DMS153 (cell line): ENCODE measurements around the gene SKAP1.
A peak's percentile ranks its signal among the peaks of the same experiment; 100 is the strongest.

Source experiments
- DNase-seq: peaks from one replicate; lab custom pipeline; 2025; lab: John Stamatoyannopoulos, UW

SKAP1 gene

DNA sequence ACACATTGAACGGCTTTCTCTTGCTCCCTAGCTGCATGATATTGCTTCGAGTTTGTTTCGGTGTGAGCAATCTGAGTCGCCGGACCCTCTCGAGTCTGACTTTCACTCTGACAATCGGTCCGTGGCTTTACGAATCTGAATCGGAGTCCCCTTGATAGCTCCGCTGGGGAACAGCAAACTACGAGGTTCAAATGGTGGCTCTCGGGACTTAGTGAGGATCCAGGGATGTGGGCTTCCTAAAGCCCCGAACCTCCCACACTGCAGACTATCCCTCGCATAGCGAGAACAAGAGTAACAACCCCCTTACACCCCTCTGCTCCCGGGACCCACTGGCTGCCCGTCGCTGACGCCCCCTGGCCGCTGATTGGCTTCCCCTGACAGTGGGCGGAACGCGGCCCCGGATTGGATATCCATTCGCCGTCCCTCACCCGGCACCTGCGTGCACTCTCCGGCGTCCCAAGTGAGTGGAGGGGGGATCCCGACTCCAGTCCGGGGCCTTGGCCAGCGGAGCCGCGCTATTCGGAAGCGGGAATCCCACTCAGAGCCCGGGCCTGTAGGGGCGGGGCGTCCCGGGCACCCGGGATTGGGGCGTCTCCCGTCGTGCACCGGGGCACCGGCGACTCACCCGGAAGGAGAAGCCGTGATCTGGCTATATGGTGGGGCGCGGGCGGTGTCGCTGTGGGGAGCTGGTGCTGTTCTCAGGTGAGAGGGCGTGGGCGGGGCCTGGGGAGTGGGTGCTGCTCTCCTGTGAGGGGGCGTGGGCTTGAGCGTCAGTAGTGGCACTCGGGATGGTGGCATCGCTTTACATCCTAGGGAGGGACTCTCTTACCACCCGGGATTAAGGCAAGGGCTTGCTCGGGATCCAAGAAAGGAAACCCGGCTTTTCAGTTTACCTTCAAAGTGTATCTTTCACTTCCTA is 322.6 kb downstream of the SKAP1 start, which contains the start of gene SNX11:
Gene SNX11, plus strand, starts transcription at position 630 of the 919 bp plus-strand sequence. CDS start 4,278 bp downstream, outside the sequence.
- peak; percentile 87 for DNase-seq

DNA sequence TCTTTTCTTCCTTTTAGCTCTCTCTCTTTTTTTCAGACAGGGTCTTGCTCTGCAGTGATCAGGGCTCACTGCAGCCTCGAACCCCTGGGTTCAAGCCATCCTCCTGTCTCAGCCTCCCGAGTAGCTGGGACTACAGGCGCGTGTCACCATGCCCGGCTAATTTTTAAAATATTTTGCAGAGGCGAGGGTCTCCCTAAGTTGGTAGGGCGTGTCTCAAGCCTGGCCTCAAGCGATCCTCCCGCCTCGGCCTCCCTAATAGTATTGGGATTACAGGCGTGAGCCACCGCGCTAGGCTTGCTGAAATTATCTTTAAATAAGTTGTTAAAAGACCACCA is 323.2 kb downstream of the SKAP1 start:
- no peak for DNase-seq

- no peak for DNase-seq
Measured at GRCh38 chr17:48104440-48104839, 325.6 kb downstream of the SKAP1 start.

GRCh38 chr17:48102798-48103715 is 327.0 kb downstream of the SKAP1 start:
- no peak for DNase-seq

DNA sequence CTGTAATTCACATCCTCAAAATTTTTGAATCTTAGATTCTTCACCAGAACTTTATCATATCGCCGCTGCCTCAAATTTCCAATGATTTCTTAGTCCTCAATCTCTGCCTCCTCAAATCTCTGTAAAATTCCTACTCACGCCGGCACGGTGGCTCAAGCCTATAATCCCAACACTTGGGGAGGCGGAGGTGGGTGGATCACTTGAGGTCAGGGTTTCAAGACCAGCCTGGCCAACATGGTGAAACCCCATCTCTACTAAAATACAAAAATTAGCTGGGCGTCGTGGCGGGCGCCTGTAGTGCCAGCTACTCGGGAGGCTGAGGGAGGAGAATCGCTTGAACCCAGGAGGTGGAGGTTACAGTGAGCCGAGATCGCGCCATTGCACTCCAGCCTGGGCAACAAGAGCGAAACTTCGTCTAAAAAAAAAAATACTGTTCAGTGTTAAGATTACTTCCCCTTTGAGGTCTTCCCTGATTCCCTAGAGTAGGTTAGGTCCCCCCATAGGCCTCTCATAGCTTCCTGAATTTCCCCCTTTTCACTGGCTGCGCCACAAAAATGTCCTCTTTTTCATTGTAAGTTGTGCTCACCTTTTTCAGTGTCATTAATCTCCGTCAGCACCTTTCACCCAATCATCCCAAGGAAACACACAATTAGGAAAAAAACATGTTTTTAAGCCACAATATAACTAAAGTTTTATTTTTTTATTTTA is 327.8 kb downstream of the SKAP1 start:
- DNase-seq = no peak

GRCh38 chr17:48101012-48101720 is 328.8 kb downstream of the SKAP1 start, which contains the start of gene CBX1:
TSS of gene CBX1 (minus strand) at chr17:48101478. CDS start at chr17:48077004, 24,474 bp downstream.
- peak; percentile 92 for DNase-seq

GRCh38 chr17:48100591-48101011 is 329.4 kb downstream of the SKAP1 start:
- DNase-seq = peak; percentile 20

- DNase-seq = no peak
Measured at GRCh38 chr17:48100160-48100559, 329.9 kb downstream of the SKAP1 start.

GRCh38 chr17:48095611-48096010 is 334.4 kb downstream of the SKAP1 start:
- DNase-seq = no peak

DNA sequence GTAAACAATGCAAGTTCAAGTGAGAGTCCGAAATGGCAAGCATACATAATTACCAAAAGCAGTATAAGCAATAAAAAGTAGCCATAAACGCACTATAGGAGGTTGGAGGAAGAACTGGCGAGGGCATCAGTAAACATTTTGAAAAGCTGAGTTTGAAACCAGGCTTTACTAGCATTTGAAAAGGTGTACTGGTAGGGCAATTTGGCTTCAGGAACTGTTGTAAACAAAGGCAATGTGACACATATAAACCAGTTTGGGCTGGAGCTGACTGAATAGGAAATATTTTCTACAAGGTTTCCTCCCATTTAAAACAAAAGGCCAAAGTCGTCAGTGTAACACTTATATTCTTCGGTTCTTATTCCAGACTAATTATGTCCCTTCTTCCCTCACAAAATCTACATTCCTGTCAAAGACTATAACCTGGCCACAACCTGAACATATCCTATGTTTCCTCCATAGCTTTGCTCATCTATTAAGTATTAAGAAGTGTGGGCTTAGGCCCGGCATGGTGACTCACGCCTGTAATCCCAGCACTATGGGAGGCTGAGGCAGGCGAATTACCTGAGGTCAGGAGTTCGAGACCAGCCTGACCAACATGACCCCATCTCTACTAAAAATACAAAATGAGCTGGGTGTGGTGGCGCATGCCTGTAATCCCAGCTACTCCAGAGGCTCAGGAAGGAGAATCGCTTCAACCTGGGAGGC is 336.5 kb downstream of the SKAP1 start:
- DNase-seq = no peak

- DNase-seq = no peak
Measured at GRCh38 chr17:48084932-48085331, 345.1 kb downstream of the SKAP1 start.
